Body of pancreas (tissue), 4 donors: ENCODE results near the gene MATN1.

Source experiments
- CTCF ChIP-seq, 7 experiments: fragments of 450-650 bp in 4 of 7; fragments of 200-600 bp in 3 of 7; sonication (generic) in 3 of 7; IDR thresholded peaks; one replicate each; pipeline ENCODE4 v1.5.1; 2016 to 2019; ENCODE audit warnings: antibody characterized with exemption in 7 of 7
- POLR2A ChIP-seq, 3 donors: fragments of 450-650 bp; IDR thresholded peaks; one replicate each; pipeline ENCODE4 v1.6.1; 2016; ENCODE audit warnings: antibody characterized with exemption in 3 of 3, mild to moderate bottlenecking in 2 of 3

- TF ChIP-seq CTCF (IDR thresholded peaks at IDR 0.05) = peak in 2 of 7 experiments; percentile 7 to 8
- no peak for TF ChIP-seq POLR2A (IDR thresholded peaks at IDR 0.05)
Measured at GRCh38 chr1:30715216-30715615, 8.2 kb downstream of the MATN1 start.
